HG03469 (cell line): ENCODE measurements around the gene CELF2.
A peak's percentile ranks its signal among the peaks of the same experiment; 100 is the strongest.
"Not testable (repeated sequence)": the region's sequence is repeated elsewhere in the genome, so short reads cannot be mapped to it uniquely, and the experiment has no call there.

Source experiments
- ATAC-seq: cut with Tn5 transposase; IDR thresholded peaks from one replicate; pipeline ENCODE4 v1.9.1; 2021; ENCODE audit warnings: mild to moderate bottlenecking, moderate library complexity, moderate number of reproducible peaks; ENCODE audit not compliant: unreplicated experiment

Gene CELF2

DNA sequence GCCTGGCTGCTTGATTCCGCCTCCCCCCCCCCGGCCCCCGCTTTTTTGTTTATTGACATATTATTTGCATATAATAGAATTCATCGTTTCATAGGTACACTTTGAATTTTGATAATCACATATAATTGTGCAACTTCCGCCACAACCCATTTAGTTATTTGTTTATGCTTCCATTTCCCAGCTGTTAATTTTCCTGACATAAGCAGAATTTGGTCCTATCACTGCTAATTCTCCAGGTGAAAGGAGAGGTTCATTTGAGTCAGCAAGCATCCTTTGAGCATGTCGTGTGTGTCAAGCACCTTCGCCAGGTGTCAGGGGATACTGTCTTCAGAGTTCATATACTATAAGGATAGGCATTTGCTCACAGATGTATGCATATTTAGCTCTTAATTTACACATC is 102.2 kb downstream of the CELF2 start:
- no peak for ATAC-seq

DNA sequence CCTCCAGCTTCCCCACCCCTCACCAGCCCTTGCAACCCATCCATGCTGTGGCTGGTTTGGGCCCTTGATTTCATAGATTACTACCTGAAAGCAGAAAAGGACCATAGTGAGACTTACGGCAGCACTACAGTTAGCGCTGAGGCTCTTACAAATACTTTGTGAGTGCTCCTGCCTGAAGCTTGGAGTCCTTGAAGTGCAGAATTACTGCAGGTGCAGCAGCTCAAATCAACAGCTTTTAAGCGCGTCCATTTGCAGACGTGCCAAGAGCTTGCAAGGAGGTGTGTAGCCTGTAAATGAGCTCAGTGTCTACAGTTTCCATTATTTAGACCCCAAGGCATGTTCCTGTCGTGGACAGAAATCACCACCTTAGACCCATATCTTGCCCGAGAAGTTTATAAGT is 103.0 kb downstream of the CELF2 start:
- no peak for ATAC-seq

DNA sequence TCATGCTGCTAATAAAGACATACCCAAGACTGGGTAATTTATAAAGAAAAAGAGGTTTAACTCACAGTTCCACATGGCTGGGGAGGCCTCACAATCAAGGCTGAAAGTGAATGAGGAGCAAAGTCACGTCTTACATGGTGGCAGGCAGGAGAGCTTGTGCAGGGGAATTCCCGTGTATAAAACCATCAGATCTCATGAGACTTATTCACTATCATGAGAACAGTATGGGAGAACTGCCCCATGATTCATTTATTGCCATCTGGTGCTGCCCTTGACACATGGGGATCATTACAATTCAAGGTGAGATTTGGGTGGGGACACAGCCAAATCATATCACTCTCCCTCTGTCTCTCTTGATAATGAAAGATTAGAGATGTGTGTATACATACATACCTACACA is 106.2 kb downstream of the CELF2 start:
- ATAC-seq: not testable (repeated sequence)

DNA sequence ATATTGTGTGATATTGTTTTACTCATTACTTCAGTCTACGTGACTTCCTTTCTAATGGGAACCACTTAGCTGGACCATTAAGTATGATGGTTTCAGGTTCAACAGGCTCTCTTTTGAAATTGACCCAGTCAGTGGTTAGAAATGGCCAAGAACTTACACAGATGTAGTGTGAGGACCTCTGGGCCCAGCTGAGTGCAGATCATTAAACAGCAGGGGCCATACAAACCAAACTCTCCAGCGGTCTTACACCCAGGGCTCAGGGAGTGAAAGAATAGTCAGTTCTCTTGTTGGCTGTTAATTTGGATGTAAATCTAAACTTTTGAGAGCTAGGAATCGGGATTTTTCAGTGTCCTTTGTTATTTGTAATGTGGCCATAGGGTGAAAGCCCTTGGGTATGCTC is 107.3 kb downstream of the CELF2 start:
- no peak for ATAC-seq

DNA sequence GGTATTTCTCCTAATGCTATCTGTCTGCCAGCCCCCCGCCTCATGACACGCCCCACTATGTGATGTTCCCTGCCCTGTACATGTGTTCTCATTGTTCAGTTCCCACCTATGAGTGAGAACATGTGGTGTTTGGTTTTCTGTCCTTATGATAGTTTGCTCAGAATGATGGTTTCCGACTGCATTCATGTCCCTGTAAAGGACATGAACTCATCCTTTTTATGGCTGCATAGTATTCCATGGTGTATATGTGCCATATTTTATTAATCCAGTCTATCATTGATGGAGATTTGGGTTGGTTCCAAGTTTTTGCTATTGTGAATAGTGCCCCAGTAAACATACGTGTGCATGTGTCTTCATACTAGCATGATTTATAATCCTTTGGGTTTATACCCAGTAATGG is 109.3 kb downstream of the CELF2 start:
- not testable (repeated sequence) for ATAC-seq

DNA sequence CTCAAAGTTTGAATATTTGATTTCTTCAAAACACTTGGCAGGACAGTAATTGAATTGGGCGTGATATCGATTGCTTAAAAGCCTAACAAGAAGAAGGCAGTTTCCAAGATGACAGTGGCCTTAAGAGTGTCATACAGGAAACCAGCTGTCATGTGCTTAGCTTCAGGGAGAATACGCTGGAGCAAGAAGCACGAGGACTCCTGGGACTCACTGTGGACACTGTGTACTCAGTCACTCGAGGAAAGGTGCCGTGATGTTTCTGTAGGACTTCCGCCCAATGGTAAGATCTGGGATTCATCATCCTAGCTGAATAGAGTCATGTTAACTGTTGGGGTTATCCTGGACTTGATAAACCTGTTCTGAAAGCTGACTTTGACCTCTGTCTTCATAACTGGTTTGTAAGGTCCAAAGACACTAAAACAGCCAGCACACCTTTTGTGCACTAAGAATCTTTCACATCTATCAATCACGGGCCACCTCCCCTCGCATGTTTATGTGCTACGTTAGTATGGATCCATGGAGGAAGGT is 113.5 kb downstream of the CELF2 start:
- ATAC-seq: no peak

DNA sequence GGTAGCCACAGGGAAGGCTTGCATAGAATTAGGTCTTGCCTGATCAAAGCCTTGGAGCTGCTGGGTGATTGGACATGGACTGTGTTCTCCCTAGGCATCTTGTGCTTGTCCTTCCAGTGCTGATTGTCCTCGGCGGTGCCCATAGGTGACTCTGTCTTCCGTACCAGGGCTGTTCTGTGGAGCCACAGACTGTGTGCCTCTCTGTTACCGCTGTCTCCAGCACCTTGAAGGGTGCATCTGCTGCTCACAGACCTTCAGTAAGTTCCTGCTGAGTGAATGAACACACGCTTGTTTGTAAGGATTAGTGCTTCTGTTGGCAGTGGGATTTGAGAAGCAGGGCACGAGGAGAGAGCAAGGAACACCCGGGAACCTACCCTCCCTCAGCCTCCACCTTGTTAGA is 116.7 kb downstream of the CELF2 start:
- ATAC-seq: no peak

DNA sequence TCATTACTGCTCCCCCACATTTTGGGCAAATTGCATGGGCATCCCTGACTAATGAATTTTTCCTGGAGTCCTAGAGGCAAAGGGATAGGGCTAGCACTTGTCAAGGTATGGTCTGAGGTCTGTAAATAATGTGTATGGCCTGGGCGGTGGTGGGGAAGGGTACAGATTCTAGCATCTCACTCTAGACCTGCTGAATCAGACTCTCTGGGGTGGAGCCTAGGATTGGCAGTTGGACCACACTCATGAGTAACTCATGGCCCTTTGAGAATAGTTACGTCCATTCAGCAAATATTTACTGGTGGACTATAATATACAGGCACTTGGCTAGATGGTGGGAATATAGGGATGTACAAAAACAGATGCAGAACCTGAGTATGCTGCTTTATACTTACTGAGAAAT is 118.0 kb downstream of the CELF2 start:
- ATAC-seq: no peak

DNA sequence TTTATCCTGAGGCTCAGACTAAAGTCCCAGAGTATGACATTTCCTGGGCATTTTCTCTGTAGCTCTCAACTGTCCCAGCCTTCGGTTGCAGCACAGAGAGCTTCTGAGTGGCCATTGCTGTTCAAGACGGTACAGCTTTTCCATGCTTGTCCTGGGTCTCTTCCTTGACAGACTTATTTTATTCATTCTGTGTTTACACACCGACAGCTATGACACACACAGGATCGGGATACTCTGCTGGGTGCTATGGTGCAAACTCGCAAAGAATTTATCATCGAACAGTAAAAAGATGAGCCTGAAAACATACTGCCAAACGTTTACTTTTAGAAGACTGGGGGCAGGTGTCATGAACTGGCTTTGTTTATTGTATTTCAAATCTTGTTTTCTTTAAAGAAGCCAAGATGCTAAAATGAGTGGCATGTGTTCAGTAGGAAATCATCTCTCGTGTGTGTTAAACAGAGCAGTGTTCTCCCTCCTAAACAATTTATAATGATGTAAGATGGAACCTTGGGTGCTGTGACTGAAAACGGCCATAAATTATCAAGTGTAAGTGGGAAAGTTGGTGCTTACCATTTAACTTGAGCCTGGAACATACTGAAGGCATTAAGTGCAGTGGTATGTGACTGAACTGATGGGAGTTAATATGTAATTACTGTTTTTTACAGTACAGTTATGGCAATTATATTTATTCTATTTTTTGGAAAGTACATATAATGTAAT is 120.8 kb downstream of the CELF2 start:
- ATAC-seq: no peak

DNA sequence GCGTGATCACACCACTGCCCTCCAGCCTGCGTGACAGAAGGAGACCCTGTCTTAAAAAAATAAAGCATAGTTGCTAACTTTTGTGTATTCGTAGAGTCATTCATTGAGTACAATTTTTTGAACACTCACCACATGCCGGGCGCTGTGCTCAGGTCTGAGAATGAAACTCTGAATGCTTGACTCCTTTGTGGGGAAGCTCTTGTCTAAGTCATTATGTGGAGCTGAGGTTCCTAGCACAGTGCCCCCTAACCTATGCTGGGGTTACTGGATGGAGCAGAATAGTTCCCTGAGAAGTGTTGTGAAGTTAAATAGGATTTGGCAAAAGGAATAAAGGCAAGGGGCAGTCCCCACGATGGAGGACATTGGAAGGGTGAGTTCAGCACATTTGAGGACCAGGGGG is 123.3 kb downstream of the CELF2 start:
- no peak for ATAC-seq

DNA sequence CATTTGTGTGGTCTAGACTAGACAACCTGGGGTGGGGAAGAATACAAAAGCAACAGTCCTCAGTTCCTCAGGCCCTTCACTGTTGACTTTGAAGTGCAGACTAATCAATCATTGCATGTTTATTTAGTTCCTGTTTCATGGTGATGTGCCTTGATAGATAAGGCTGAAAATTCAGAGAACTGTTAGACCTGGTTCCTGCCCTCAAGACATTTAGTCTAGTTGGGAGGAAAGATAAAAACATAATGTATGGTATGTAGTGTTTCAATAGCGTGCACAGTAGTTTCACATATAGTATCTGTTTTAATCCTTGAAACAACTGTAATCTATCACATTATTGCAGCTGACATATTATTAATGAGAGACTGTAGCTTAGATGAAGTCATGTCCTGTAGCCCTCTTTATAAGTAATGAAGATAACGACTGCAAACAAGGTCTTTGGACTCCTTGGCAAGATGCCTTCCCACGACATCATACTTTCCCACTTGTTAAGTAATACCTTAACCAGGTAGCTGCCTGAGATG is 124.0 kb downstream of the CELF2 start:
- ATAC-seq: no peak

DNA sequence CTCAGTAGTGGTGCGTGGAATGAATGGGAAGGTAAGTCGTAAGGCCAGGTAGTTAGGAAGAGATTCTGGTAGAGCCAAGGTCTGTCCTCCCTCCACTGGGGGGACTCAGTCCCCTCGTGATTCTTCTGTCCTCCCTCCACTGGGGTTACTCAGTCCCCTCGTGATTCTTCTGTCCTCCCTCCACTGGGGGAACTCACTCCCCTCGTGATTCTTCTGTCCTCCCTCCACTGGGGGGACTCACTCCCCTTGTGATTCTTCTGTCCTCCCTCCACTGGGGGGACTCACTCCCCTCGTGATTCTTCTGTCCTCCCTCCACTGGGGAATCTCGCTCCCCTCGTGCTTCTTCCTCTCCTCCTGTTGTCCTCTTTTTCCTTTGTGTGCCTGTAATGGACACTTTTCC is 125.1 kb downstream of the CELF2 start:
- ATAC-seq: no peak

DNA sequence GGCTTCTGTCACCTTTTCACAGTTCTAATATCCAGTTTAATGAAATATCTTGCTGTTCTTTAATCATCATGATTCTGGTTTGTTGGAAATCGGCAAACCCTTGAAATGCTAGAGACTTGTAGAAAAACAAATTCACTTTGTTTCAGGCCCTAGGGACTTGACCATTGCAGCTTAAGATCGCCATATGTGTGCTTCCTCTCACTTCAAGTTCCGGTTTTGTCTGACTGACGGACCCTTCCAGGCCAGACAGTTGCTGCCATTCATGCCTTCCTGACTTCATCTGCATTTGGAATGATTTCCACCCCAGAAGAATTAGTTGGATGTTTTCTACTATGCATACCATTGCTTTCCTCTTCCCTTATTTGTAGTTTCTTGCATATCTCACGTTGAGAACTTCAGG is 125.6 kb downstream of the CELF2 start:
- ATAC-seq: no peak

DNA sequence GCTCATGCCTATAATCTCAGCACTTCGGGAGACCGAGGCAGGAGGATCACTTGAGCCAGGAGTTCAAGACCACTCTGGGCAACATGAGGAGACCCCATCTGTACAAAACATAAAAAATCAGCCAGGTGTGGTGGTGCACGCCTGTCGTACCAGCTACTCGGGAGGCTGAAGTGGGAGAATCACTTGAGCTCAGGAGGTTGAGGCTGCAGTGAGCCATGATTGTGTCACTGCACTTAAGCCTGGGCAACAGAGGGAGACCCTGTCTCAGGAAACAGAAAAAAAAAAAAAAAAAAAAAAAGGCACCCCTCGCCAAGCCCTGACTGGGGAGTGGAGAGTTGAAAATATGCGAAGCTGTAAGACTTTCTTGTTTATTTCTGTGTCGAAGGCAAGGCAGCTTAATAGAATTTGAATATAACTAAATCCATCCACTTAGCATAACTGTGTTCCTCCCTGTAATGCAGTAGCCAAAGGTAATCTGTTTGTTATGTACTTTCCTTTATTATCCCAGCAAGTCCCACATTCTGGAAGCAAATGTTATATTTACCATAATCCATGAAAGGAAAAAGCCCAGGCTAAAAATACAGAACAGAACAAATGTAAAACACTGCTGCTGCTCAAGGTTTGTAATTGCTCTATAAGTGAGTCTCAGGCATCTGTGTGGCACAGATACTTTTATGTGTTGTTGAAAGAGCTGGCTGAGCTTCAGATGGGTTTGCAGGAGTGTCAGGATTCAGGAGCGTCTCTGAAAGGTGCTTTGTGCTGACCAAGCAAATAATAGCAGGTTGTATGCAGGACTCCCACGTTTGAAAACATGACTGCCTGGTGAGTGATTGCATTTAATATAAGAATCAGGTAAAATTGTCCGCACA is 127.2 kb downstream of the CELF2 start:
- ATAC-seq: peak; percentile 3

DNA sequence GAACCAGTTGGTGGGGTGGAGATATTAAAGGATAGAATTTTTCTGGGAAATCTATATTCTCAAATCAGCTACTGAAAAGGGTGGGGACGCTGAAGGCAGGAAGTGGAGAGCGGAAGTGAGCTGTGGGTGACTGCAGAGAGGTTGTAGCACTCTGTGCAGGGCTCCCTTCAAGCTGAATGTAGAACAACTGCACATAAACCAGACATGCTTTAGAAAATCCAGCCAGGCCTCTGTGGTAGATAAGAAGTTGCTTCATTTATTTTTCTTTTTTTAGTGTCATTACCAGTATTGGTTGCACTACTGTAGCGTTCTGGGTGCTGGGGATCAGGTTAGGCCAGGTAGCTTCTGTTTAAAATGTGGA is 127.8 kb downstream of the CELF2 start:
- ATAC-seq: peak; percentile 81

DNA sequence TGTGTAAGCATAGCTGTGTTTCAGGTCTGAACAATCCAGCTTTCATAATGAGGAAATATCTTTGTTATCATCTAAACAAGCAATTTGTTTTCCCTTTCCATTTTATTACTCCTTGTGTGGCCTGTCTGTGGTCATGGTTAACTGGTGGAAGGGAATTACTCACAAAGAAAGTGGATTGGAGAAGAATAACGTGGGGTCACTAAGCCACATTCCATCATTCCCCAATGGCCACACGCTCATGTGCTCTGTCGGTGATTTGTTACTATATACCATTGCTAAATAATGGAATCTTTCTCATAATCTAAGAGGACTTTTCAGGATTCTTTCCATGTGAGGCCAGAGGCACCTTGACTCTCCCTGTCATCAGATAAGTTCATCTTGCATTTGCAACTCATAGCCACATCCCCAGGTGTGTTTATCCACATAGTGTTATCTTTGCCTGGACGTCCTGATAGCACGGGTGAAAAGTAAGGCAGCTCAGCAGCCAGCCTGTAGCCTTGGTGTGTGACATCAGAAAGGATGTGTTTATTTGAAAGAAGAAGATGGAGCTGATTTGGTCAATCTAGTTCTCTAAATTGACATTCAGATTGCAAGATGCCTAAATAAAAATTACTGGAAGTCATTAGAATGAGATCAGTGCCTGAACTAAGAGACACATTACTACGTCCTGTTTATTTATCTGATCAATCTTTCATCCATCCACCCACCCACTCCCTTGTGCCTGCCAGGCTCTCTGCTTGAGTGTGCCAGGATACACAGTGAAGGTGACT is 128.9 kb downstream of the CELF2 start:
- ATAC-seq: no peak

DNA sequence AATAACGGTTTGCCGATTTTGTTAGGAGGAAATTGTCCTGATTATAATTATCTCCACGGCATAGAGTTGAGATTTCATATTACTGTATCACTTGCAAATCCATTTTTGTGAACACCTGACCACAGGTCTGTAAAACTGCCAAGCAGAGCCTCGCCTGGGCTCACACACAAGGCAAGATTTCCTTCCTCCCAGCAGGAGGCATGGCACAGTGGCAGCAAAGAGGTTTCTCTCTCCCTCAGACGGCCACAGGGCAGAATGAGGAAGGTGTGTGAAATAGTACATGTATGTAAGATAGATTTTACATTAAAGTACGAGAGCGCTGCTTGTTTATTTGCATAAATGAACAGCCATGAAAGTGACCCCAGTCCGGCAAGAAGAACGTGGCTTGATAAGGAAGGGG is 130.1 kb downstream of the CELF2 start:
- ATAC-seq: no peak

DNA sequence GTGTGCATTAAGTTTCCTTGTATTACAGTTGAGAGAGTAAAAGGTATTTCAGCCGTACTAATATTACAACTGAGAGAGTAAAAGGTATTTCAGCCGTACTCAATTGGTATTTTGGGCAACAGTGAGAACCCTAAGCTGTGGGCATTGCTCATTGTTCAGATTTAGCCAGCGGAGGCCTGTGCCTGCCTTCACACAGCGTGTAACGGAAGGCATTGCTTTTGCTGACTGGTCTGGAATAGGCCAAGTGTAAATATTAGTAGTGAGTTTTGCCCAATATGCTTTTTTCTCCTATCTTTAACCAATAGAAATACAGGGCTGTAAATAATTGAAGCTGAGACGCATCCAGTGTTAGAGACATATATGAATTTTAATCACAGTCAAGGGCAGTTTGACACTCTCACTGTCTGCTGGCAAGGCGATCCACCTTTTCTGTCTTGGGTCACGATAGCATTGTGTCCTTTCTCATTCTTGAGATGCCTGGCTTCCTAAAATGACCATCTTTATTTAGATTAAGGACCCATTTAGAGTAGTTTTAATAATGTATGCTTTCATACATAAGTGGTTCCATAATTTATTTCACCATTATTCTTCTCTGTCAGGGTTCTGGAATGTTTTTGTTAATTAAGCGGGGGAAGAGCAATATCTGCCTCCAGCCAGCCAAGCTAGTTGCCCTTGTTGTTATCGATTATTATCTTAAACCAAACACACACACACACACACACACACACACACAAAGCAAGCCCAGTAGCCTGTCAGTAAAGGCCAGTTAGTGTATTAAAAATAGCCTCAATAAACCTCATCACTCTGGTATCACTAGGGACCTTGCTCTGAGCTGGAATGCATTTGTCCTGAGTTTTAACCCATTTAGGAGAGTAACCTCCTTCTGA is 130.7 kb downstream of the CELF2 start:
- ATAC-seq: no peak

DNA sequence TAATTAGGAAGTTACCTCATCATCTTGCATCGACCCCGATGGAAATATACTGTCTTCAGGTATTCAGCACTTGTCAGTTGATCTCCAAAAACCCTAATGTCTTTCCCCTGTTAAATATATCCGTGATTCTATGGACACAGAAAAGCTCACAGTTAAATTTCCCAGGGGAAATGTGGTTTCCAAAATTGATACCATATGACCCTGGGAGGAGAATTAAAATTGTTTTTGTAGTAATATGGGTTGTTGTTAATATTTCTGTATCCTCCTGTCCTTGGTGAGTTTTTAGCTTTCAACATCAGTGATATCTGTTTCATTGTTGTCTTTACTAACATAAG is 132.1 kb downstream of the CELF2 start:
- no peak for ATAC-seq

DNA sequence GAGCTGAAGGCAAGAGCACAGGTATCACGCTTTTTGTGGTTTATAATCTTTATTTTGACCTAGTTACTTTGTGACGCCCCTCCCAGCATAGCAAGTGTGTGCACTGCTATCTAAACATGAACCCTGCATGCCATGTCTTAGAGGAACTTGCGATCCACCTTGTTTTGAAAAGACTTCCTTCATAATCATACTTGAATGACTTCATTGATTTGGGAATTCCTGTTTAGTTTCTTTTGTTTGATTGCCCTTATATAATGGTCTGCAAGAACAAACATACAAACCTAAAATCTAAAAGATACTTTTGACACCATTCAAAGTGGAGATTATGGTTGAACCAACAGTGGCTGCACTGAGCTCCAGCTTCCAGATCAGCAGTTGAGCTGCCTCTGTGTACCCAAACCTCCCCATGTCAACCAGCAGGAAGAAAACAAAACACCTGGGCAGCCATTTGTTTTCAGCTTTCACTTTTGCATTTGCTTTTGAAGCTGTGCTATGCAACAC is 132.6 kb downstream of the CELF2 start:
- ATAC-seq: no peak
